Gastroesophageal sphincter (tissue), 3 donors: ENCODE data around the gene SPATA6L.

Experiments used
- CTCF ChIP-seq, 4 experiments: fragments of 200-600 bp in 2 of 4; fragments of 450-650 bp in 2 of 4; sonication (generic) in 1 of 4; IDR thresholded peaks; one replicate each; pipeline ENCODE4 v1.5.1; 2017 to 2019; ENCODE audit warnings: antibody characterized with exemption in 4 of 4, mild to moderate bottlenecking in 2 of 4, moderate library complexity in 2 of 4
- EP300 ChIP-seq: sonication (generic); formaldehyde crosslinking; IDR thresholded peaks from one replicate; pipeline ENCODE4 v1.6.1; 2017; ENCODE audit warnings: antibody characterized with exemption, mild to moderate bottlenecking
- POLR2A ChIP-seq, 2 donors: fragments of 450-650 bp; IDR thresholded peaks; one replicate each; pipeline ENCODE4 v1.6.1; 2017; ENCODE audit warnings: antibody characterized with exemption in 2 of 2, mild to moderate bottlenecking in 2 of 2, moderate library complexity in 1 of 2

DNA sequence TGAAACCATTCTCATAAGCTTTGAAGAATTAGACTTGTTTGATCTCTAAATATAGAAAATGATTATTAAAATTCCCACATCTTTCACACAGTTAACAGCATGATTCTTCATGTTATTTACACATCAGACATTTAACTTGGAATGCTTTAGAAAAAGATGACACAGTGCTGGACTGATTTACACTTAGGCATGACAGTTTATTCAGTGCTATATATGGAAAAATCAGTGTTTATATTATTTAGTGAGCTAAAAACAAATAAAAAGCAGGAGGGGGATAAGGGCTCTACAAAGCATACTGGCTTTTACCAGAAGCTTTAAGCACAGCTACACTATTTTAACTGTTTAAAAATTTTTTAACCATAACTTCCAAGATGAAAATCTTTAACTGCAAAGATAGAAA, 43.1 kb upstream of the SPATA6L start:
- TF ChIP-seq CTCF (IDR thresholded peaks at IDR 0.05) (no peak), POLR2A (IDR thresholded peaks at IDR 0.05) (no peak), EP300 (no peak)
